ENCODE measurements around the gene GRM5.

- TF ChIP-seq, protein P1, sequence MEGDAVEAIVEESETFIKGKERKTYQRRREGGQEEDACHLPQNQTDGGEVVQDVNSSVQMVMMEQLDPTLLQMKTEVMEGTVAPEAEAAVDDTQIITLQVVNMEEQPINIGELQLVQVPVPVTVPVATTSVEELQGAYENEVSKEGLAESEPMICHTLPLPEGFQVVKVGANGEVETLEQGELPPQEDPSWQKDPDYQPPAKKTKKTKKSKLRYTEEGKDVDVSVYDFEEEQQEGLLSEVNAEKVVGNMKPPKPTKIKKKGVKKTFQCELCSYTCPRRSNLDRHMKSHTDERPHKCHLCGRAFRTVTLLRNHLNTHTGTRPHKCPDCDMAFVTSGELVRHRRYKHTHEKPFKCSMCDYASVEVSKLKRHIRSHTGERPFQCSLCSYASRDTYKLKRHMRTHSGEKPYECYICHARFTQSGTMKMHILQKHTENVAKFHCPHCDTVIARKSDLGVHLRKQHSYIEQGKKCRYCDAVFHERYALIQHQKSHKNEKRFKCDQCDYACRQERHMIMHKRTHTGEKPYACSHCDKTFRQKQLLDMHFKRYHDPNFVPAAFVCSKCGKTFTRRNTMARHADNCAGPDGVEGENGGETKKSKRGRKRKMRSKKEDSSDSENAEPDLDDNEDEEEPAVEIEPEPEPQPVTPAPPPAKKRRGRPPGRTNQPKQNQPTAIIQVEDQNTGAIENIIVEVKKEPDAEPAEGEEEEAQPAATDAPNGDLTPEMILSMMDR (IDR thresholded peaks at IDR 0.05), result no peak
- no peak for TF ChIP-seq POLR2A (IDR thresholded peaks at IDR 0.05)
Measured at GRCh38 chr11:88521799-88522201, 544.0 kb downstream of the GRM5 start.

All from thyroid gland (tissue), 4 donors.